GM18505 (cell line): ENCODE results near the gene ARHGAP9.

Source experiments
- ATAC-seq: cut with Tn5 transposase; IDR thresholded peaks from one replicate; pipeline ENCODE4 v1.9.1; 2021; ENCODE audit not compliant: unreplicated experiment
- POLR2A ChIP-seq: IDR thresholded peaks from 4 replicates; pipeline ENCODE4 v1.6.1; 2011; ENCODE audit warnings: borderline replicate concordance; ENCODE audit not compliant: insufficient read depth, insufficient read length; ENCODE audit errors: extremely low read depth

Gene ARHGAP9

DNA sequence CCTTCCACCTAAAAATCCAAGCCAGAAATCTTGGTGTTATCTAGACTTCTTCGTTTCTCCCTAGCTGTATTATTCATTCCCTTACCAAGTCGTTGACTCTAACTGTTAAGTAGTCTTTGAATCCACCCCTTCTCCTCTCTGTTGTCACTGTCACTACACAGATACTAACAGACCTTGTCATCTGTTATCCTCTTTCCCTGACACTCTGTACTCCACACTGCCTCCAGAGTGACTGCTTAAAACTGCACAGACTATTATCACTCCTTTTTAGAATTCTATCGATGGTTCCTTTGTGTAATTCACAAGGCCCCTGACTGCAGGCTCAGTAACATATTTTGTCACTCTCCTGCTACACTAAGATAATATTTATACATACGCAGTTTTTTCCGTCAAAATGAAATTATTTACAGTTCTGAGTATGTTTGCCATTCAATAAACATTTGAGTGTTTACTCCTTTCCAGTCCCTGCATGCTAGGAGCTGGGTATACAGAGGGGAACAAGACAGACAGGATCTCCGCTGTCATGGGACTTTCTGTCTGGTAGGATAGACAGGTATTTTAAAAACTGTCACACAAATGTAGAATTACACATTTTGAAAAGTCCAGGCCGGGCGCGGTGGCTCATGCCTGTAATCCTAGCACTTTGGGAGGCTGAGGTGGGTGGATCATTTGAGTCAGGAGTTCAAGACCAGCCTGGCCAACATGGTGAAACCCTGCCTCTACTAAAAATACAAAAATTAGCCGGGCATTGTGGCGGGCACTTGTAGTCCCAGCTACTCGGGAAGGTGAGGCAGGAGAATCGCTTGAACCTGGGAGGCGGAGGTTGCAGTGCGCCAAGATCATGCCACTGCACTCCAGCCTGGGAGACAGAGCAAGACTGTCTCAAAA is 12.0 kb upstream of the ARHGAP9 start:
- no peak for ATAC-seq

GRCh38 chr12:57490126-57490525 is 10.5 kb upstream of the ARHGAP9 start:
- no peak for TF ChIP-seq POLR2A
- no peak for ATAC-seq

More for the DNA sequence above, 12.0 kb upstream of the ARHGAP9 start:
- no peak for TF ChIP-seq POLR2A

- ATAC-seq, result no peak
- no peak for TF ChIP-seq POLR2A
These were observed 9.5 kb upstream of the ARHGAP9 start for GRCh38 chr12:57489157-57489641.

GRCh38 chr12:57488402-57489156 is 8.9 kb upstream of the ARHGAP9 start:
- TF ChIP-seq POLR2A, result no peak
- ATAC-seq, result peak; percentile 13

GRCh38 chr12:57487597-57488401 is 8.1 kb upstream of the ARHGAP9 start, which contains the start of gene MARS1:
TSS of gene MARS1 (plus strand) at chr12:57488068. CDS start at chr12:57488091, 23 bp downstream.
- TF ChIP-seq POLR2A, result peak; percentile 91
- peak; percentile 96 for ATAC-seq

- TF ChIP-seq POLR2A, result no peak
- no peak for ATAC-seq
These were observed 7.5 kb upstream of the ARHGAP9 start for GRCh38 chr12:57487055-57487596.

- no peak for ATAC-seq
- TF ChIP-seq POLR2A, result no peak
These were observed 6.0 kb upstream of the ARHGAP9 start for GRCh38 chr12:57485695-57486094.

DNA sequence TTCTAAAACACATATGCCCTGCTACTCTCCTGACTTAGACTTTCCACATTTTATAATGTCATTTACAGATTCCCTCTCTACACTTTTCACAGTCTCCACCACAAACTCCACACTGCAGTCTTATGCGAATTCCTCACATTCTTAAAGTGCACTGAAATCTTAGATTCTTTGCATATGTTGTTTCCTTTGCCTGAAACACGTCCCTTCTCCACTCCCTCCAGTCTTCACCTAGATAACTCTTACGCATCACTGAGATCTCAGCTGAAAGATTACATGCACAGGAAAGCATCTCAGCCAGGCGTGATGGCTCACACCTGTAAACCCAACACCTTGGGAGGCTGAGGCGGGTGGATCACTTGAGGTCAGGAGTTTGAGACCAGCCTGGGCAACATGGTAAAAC is 3.8 kb upstream of the ARHGAP9 start:
- ATAC-seq, result no peak
- no peak for TF ChIP-seq POLR2A

- ATAC-seq, result no peak
- no peak for TF ChIP-seq POLR2A
These were observed 2.0 kb upstream of the ARHGAP9 start for GRCh38 chr12:57481671-57482070.

DNA sequence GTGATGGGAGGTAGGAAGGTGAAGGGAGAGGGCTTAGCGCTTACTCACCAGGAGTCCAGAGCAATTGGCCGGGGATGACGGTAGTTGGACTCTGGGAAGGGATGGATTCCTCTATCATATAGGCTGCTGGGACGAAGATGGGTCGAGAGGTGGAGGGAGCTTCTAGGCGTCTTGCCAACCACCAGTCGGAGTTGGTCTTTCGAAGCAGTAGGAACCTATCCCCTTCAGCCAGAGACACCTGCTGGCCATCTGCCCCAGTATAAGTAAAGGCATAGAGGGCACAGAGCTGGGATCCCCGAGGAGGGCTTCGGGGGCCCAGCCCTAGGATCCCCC is 657 bp downstream of the ARHGAP9 start:
- ATAC-seq, result no peak
- TF ChIP-seq POLR2A, result no peak

GRCh38 chr12:57477710-57478681 is 1.7 kb downstream of the ARHGAP9 start:
- peak; percentile 61 for TF ChIP-seq POLR2A
- ATAC-seq, result no peak

- TF ChIP-seq POLR2A, result peak; percentile 12
- no peak for ATAC-seq
These were observed 2.5 kb downstream of the ARHGAP9 start for GRCh38 chr12:57476993-57477709.
